ENCODE measurements around the gene AP1G1. TPM values are rescaled to one million over a fixed set of nuclear protein-coding genes. Genes with fewer than 3 reads are reported as not detected.

The AP1G1 gene
- polyA plus RNA-seq, 1 of the 3 experiments (the other 2 are of a cell fraction) = 23.8 TPM

DNA sequence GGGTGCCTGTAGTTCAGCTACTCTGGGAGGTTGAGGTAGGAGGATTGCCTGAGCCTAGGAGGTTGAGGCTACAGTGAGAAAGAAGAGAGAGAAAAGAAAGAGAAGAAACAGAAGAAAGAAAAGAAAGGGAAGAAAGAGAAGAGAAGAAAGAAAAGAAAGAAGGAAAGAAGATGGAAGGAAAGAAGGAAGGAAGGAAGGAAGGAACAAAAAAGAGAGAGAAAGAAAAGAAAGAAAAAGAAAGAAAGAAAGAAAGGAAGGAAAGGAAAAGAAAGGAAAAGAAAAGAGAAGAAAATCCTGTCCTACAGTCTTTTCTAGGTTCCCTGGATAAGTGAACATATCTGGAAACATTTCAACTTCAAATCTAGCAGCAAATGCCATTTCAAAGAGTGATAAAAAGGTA, 54.5 kb downstream of the AP1G1 start:
- H3K9ac ChIP-seq = no peak overlapping the region
- ChIA-PET CTCF (interaction anchor here (1.3 kb wide), 1 partner anchor 143 kb away, joined by 5 read pairs; no protein-coding TSS in a partner anchor), POLR2A (no interaction called here)

DNA sequence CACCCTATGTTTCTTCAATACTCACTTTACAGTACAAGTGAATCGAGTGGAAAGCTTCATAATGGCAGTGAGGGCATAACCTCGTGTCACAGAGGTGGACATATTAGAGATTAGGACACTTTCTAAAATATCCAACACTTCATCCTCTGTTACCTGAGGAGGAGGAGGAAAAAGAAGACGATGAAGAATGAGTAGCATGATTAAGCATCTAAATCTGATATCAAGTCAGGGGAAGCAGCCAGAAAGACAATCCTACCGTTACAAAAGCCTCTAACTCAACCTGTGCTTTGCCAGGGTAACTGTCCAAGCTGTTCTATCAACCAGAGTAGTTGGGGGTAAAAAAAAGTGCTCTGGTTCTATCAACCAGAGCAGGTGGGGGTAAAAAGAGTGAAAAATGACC, 60.4 kb downstream of the AP1G1 start:
- H3K36me3 ChIP-seq (replicated peaks in 1 of 2; ENCODE audit: control insufficient read depth in 1 of 2, insufficient read depth in 2 of 2, low read length in 1 of 2) = peaks cover 45 to 82% of the 10 kb centered on the region in 2 experiments

More for the DNA sequence above, 54.5 kb downstream of the AP1G1 start:
- TF ChIP-seq FOXJ3 (CRISPR knock-in tag; IDR thresholded peaks at IDR 0.05) = no peak
- TF ChIP-seq, protein P1, sequence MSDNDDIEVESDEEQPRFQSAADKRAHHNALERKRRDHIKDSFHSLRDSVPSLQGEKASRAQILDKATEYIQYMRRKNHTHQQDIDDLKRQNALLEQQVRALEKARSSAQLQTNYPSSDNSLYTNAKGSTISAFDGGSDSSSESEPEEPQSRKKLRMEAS (IDR thresholded peaks at IDR 0.05; ENCODE audit: low read depth) = no peak
- no peak for TF ChIP-seq SIN3A (IDR thresholded peaks at IDR 0.05; ENCODE audit: borderline replicate concordance, low read depth, low read length)
- no peak for TF ChIP-seq POLR2AphosphoS5 (IDR thresholded peaks at IDR 0.05; ENCODE audit: low read depth, low read length)
- no peak for TF ChIP-seq GABPA (IDR thresholded peaks at IDR 0.05; ENCODE audit: low read depth)
- no peak for TF ChIP-seq MEF2A (IDR thresholded peaks at IDR 0.05; ENCODE audit: borderline replicate concordance, low read depth)
- no peak for TF ChIP-seq EZH2phosphoT487 (IDR thresholded peaks at IDR 0.05; ENCODE audit: borderline replicate concordance, low read depth)
- Histone ChIP-seq H3K9me2 (no peaks in the 10 kb centered on the region), H3K4me2 (no peak overlapping the region), H4K20me1 (ENCODE audit: insufficient read depth) (no peaks in the 10 kb centered on the region), H3K36me3 (replicated peaks in 1 of 2; ENCODE audit: control insufficient read depth in 1 of 2, insufficient read depth in 2 of 2, low read length in 1 of 2) (peaks cover 49 to 90% of the 10 kb centered on the region in 2 experiments), H2AFZ (ENCODE audit: low read depth) (no peak overlapping the region), H3K27ac (ENCODE audit: low read depth in 2 of 2, low read length in 1 of 2) (no peak overlapping the region), H3K4me3 (ENCODE audit: low read depth in 2 of 2, low read length in 1 of 2) (no peak overlapping the region), H3F3A (replicated peaks; ENCODE audit: insufficient read depth) (peaks cover 11% of the 10 kb centered on the region), H3K4me1 (ENCODE audit: control insufficient read depth in 1 of 2, insufficient read depth in 2 of 2, low read depth in 1 of 2, low read length in 1 of 2) (no peaks in the 10 kb centered on the region; a peak in 1 of 4 replicates), H3K27me3 (ENCODE audit: insufficient read depth) (no peaks in the 10 kb centered on the region), H3K79me2 (ENCODE audit: insufficient read depth) (no peaks in the 10 kb centered on the region; the same call in 1 of the 2 replicates), H3K9me3 (no peaks in the 10 kb centered on the region)
- DNase-seq = no peak

DNA sequence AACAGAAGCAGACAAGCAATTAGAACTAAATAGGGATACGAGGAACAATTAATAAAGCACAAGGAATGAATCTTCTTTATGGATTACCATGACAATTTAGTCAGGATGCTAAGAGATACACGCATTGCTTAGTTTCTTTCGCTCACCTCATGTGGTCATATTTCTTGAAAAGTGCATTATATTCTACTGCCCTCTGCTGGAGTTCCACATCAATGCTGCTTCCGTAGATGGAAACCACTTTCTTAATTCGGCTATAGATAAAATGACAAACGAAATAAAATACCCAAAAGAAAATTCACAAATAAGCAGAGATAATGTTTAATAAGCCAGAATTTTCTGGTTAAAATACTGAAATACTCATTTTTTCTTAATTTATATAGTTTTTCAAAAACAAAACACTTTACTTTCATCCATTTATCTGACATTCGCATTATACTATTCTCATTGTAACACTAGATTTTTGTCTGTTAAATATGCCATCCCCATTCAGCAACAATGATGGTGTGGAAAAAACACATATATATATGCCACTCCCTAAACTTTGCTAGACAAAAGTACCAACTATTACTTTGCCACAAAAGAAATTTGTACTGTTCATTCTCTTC, 62.1 kb downstream of the AP1G1 start:
- Histone ChIP-seq H3K9ac (no peak overlapping the region), H3K27ac (ENCODE audit: low read depth in 2 of 2, low read length in 1 of 2) (no peak overlapping the region), H3K36me3 (replicated peaks in 1 of 2; ENCODE audit: control insufficient read depth in 1 of 2, insufficient read depth in 2 of 2, low read length in 1 of 2) (peaks cover 35 to 79% of the 10 kb centered on the region in 2 experiments), H3K9me2 (no peaks in the 10 kb centered on the region), H3K4me3 (ENCODE audit: low read depth in 2 of 2, low read length in 1 of 2) (no peak overlapping the region), H2AFZ (ENCODE audit: low read depth) (no peak overlapping the region), H3K4me1 (ENCODE audit: control insufficient read depth in 1 of 2, insufficient read depth in 2 of 2, low read depth in 1 of 2, low read length in 1 of 2) (no peaks in the 10 kb centered on the region), H3K79me2 (ENCODE audit: insufficient read depth) (peaks cover 4% of the 10 kb centered on the region), H3K9me3 (no peaks in the 10 kb centered on the region), H3K4me2 (no peak overlapping the region), H3K27me3 (ENCODE audit: insufficient read depth) (no peaks in the 10 kb centered on the region), H3F3A (replicated peaks; ENCODE audit: insufficient read depth) (peaks cover 27% of the 10 kb centered on the region), H4K20me1 (ENCODE audit: insufficient read depth) (no peaks in the 10 kb centered on the region)
- TF ChIP-seq RAD21 (IDR thresholded peaks at IDR 0.05; ENCODE audit: low read length) = peak; percentile 67
- TF ChIP-seq, protein P2, sequence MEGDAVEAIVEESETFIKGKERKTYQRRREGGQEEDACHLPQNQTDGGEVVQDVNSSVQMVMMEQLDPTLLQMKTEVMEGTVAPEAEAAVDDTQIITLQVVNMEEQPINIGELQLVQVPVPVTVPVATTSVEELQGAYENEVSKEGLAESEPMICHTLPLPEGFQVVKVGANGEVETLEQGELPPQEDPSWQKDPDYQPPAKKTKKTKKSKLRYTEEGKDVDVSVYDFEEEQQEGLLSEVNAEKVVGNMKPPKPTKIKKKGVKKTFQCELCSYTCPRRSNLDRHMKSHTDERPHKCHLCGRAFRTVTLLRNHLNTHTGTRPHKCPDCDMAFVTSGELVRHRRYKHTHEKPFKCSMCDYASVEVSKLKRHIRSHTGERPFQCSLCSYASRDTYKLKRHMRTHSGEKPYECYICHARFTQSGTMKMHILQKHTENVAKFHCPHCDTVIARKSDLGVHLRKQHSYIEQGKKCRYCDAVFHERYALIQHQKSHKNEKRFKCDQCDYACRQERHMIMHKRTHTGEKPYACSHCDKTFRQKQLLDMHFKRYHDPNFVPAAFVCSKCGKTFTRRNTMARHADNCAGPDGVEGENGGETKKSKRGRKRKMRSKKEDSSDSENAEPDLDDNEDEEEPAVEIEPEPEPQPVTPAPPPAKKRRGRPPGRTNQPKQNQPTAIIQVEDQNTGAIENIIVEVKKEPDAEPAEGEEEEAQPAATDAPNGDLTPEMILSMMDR (IDR thresholded peaks at IDR 0.05) = peak; percentile 81
- TF ChIP-seq, protein P1 (IDR thresholded peaks at IDR 0.05; ENCODE audit: low read depth) = no peak
- TF ChIP-seq SMC3 (IDR thresholded peaks at IDR 0.05; ENCODE audit: low read depth, low read length) = peak; percentile 28; the same call in 1 of the 2 replicates
- no peak for TF ChIP-seq RFX5 (IDR thresholded peaks at IDR 0.05; ENCODE audit: low read length)
- 73% methylated on average over 7 of the region's 7 CpGs for WGBS (ENCODE audit: low lambda C conversion rate)
- ChIA-PET POLR2A (no interaction called here), CTCF (no interaction called here)
- DNase-seq = peak; percentile 57

More for the DNA sequence above, 60.4 kb downstream of the AP1G1 start:
- no peaks in the 10 kb centered on the region for H4K20me1 ChIP-seq (ENCODE audit: insufficient read depth)
- H3K27me3 ChIP-seq (ENCODE audit: insufficient read depth) = no peaks in the 10 kb centered on the region
- WGBS (ENCODE audit: low lambda C conversion rate) = 94% methylated on average over 4 of the region's 4 CpGs
- no peaks in the 10 kb centered on the region for H3K9me2 ChIP-seq
- no peak overlapping the region for H2AFZ ChIP-seq (ENCODE audit: low read depth)
- CTCF ChIA-PET = no interaction called here
- H3F3A ChIP-seq (replicated peaks; ENCODE audit: insufficient read depth) = peaks cover 34% of the 10 kb centered on the region
- no peak overlapping the region for H3K27ac ChIP-seq (ENCODE audit: low read depth in 2 of 2, low read length in 1 of 2)
- no peak overlapping the region for H3K4me2 ChIP-seq
- TF ChIP-seq TEAD4 (IDR thresholded peaks at IDR 0.05; ENCODE audit: borderline replicate concordance, insufficient read depth) = no peak
- no peaks in the 10 kb centered on the region for H3K9me3 ChIP-seq
- POLR2A ChIA-PET = no interaction called here
- H3K4me3 ChIP-seq (ENCODE audit: low read depth in 2 of 2, low read length in 1 of 2) = no peak overlapping the region
- H3K4me1 ChIP-seq (ENCODE audit: control insufficient read depth in 1 of 2, insufficient read depth in 2 of 2, low read depth in 1 of 2, low read length in 1 of 2) = no peaks in the 10 kb centered on the region; a peak in 1 of 4 replicates
- H3K79me2 ChIP-seq (ENCODE audit: insufficient read depth) = peaks cover 4% of the 10 kb centered on the region
- DNase-seq = no peak
- no peak overlapping the region for H3K9ac ChIP-seq

Measured in SK-N-SH (cell line).